Regular cardiac myocyte (primary cell): ENCODE data around the gene SPDYE2B. TPM values are rescaled to one million over a fixed set of nuclear protein-coding genes. Genes with fewer than 3 reads are reported as not detected.

Experiments
- total RNA-seq: library from RNA; depleted of rRNA; stranded (reverse); fragments of >200 nt; gene quantifications from 2 replicates; pipeline ENCODE4 v1.2.3, GENCODE V29; 2014

SPDYE2B gene
- not detected in 2 replicates for total RNA-seq

GRCh38 chr7:102649924-102650323, at the start of gene SPDYE2B:
SPDYE2B (plus strand) TSS chr7:102650319; CDS start chr7:102652349, 2,030 bp downstream.

GRCh38 chr7:102616507-102617125, 33.5 kb upstream of the SPDYE2B start, which contains the start of gene RASA4:
RASA4 (minus strand) TSS chr7:102616756; CDS start chr7:102616689, 67 bp downstream.

GRCh38 chr7:102642691-102643090, 7.4 kb upstream of the SPDYE2B start, which contains the start of gene UPK3BL1:
UPK3BL1 (minus strand) TSS chr7:102642791; CDS start chr7:102642741, 50 bp downstream.

GRCh38 chr7:102671166-102671955, 21.2 kb downstream of the SPDYE2B start, which contains the start of gene POLR2J2:
POLR2J2 (minus strand) TSS chr7:102671663; CDS start chr7:102671601, 62 bp downstream.

Other genes starting within 250 kb of the SPDYE2B start
- gene ORAI2, start 216.7 kb upstream of the SPDYE2B start, total RNA-seq, result 34.4 and 74.2 TPM in 2 replicates
- gene ALKBH4, start 185.5 kb upstream of the SPDYE2B start, total RNA-seq, result 10.7 and 16.3 TPM in 2 replicates
- 13.5 and 22.8 TPM in 2 replicates for gene LRWD1, start 185.3 kb upstream of the SPDYE2B start, total RNA-seq
- 20.3 and 42.2 TPM in 2 replicates for gene POLR2J, start 171.4 kb upstream of the SPDYE2B start, total RNA-seq
- 2.0 and 2.9 TPM in 2 replicates for gene RASA4B, start 132.5 kb upstream of the SPDYE2B start, total RNA-seq
- 0.96 and 1.7 TPM in 2 replicates for gene UPK3BL2, start 106.6 kb upstream of the SPDYE2B start, total RNA-seq
- gene SPDYE2, start 99.1 kb upstream of the SPDYE2B start, total RNA-seq, result not detected in 2 replicates
- 17.6 and 18.9 TPM in 2 replicates for gene POLR2J3, start 77.7 kb upstream of the SPDYE2B start, total RNA-seq
- gene RASA4, start 33.6 kb upstream of the SPDYE2B start, total RNA-seq, result 8.1 and 9.3 TPM in 2 replicates
- gene UPK3BL1, start 7.5 kb upstream of the SPDYE2B start, total RNA-seq, result 1.7 and 6.5 TPM in 2 replicates
- 0.85 and 1.7 TPM in 2 replicates for gene POLR2J2, start 21.3 kb downstream of the SPDYE2B start, total RNA-seq
- gene FAM185A, start 98.7 kb downstream of the SPDYE2B start, total RNA-seq, result 6.7 and 8.7 TPM in 2 replicates